Heart right ventricle (tissue), 16 donors: Measurements from ENCODE around the gene C1QTNF5. TPM values are rescaled to one million over a fixed set of nuclear protein-coding genes. Genes with fewer than 3 reads are reported as not detected.

ENCODE experiments used
- ATAC-seq, 8 donors: fragments of 200-7000 bp; cut with Tn5 transposase; one replicate each; pipeline ENCODE4 v1.9.1; 2020; ENCODE audit warnings: mild to moderate bottlenecking in 8 of 8, moderate library complexity in 8 of 8, moderate number of reproducible peaks in 1 of 8
- DNase-seq, 2 donors: peaks; one replicate each; pipeline ENCODE4 v3.0.0-alpha.2; 2020
- H3K27ac ChIP-seq, 10 donors: fragments of 200-600 bp; sonication (generic) in 2 of 10; one replicate each; pipeline versions ENCODE4 v1.5.0 to v1.8.0; 2020 to 2022; ENCODE audit warnings: mild to moderate bottlenecking in 3 of 10
- H3K27me3 ChIP-seq, 7 donors: fragments of 200-600 bp; one replicate each; pipeline ENCODE4 v1.8.0; 2021 to 2022; ENCODE audit warnings: mild to moderate bottlenecking in 2 of 7
- H3K36me3 ChIP-seq, 9 donors: fragments of 200-600 bp; sonication (generic) in 1 of 9; one replicate each; pipeline versions ENCODE4 v1.5.0 to v1.8.0; 2020 to 2022; ENCODE audit warnings: mild to moderate bottlenecking in 2 of 9
- H3K4me1 ChIP-seq, 9 donors: fragments of 200-600 bp; sonication (generic) in 1 of 9; one replicate each; pipeline versions ENCODE4 v1.5.0 to v1.8.0; 2020 to 2022; ENCODE audit warnings: mild to moderate bottlenecking in 4 of 9
- H3K4me3 ChIP-seq, 10 donors: fragments of 200-600 bp; sonication (generic) in 2 of 10; one replicate each; pipeline versions ENCODE4 v1.5.0 to v1.8.0; 2020 to 2022; ENCODE audit warnings: mild to moderate bottlenecking in 7 of 10, moderate library complexity in 2 of 10
- H3K9me3 ChIP-seq, 11 donors: fragments of 200-600 bp in 10 of 11; sonication (generic) in 2 of 11; one replicate each; pipeline versions ENCODE4 v1.5.0 to v1.8.0; 2013 to 2022; ENCODE audit warnings: mild to moderate bottlenecking in 2 of 11, control low read depth in 1 of 11, moderate library complexity in 1 of 11
- WGBS, 2 donors: extraction: QIAGEN DNeasy Blood & Tissue Kit; methylation state at CpG; one replicate each; pipeline ENCODE4 v1.1.7; 2013; ENCODE audit warnings: inconsistent platforms in 1 of 2; 5-methylcytosine and 5-hydroxymethylcytosine counted together
- intact Hi-C, 10 donors: fragments of 100-400 bp; cut with DNase I; formaldehyde crosslinking; loops; one replicate each; pipeline versions ENCODE4 v1.11.1 to v1.14.2; 2022
- polyA plus RNA-seq, 2 donors: library from polyadenylated mRNA; stranded (reverse); fragments of 200-250 nt; gene quantifications; one replicate each; pipeline ENCODE4 v1.2.3, GENCODE V29; 2013
- total RNA-seq, 10 donors: library from RNA; stranded (reverse); fragmentation: NEBNext Ultra II Directional in 3 of 10; extraction: Animal tissue kit (Norgen Biotek cat#: 25700) in 3 of 10; gene quantifications; one replicate each; pipeline versions ENCODE4 v1.2.1 to v1.2.4, GENCODE V29; 2021 to 2023
- TF ChIP-seq, protein P1 (sequence below), 9 donors: fragments of 200-600 bp; sonication (generic) in 2 of 9; IDR thresholded peaks; one replicate each; pipeline versions ENCODE4 v1.5.0 to v1.8.0; 2021 to 2022; ENCODE audit warnings: antibody characterized with exemption in 9 of 9, mild to moderate bottlenecking in 5 of 9, moderate library complexity in 1 of 9
- donor health status: Arrhythmogenic right ventricular cardiomyopathy.
- donor health status: ischemic (EF 13 %, LVEDD 7.1; RV severe dilation, severe dysfunction).
- donor health status: healthy with polysubstance abuse.
- donor health status: DM: no; HTN: yes; CAD: no.
- donor health status: DM: no; HTN: no; CAD: no.
- donor health status: ischemic (EF 25% LVEDD 6.9; RV normal size, moderate dysfunction).
- donor health status: ischemic (EF 25% LVEDD 5.7; RV mildly dilated, moderate dysfunction).
- donor health status: healthy.
- donor health status: DM: yes; HTN: yes; CAD: no.
- donor health status: Ischemic cardiomyopathy.
- donor health status: ischemic (EF 35%, LVEDD 5.7; RV mildly dilated, moderate dysfunction).
- donor health status: nonischemic (EF 11% LVEDD 7.7; RV severe dilation, severe dysfunction).
- donor health status: DM: yes; HTN: yes; CAD: no.
- donor health status: PGD.
- donor health status: ischemic (EF 29% LVEDD 5.4; RV normal size, mild dysfunction).
- donor health status: nonischemic (EF 23%, LVEDD 6.1; RV moderate dilation, normal function).

C1QTNF5 gene
- total and polyA plus RNA-seq, 12 donors, result 11.4 to 35.7 (median 21.8) TPM

DNA sequence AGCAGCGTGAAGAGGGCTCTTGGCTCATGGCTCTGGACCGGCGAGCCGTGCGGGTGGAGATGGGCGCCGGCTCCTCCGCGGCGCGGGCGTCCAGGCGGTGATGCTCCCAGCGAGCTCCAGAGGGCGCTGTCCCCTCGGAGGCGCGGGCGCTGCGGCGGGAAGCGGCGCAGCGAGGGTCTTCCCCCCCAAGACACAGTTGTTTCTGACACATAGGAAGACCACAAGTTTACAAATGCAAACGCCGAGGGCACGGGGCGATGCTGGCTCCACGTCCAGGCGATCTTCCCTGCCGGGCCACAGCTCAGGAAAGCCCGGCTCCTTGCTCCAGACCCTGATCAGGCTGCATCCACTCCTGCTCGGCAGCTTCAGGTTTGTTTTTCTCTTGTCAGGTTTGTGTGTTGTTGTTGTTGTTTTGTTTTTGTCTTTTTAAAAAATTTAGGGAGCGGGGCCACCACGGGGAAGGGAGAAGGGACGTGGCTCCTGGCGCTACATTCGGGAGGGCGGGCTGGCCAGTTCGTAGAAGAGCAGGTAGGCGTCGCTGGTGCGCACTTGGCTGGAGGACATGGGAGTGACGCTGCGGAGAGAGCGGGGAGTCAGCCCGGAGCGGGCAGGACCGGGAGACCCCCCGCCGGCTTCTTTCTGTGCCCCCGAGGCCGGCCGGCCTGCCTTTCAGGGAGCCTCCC, 15.8 kb upstream of the C1QTNF5 start:
- H3K27me3 ChIP-seq, result peaks cover 0 to 7% (median 0%) of the 10 kb centered on the region in 7 donors
- TF ChIP-seq, protein P1, sequence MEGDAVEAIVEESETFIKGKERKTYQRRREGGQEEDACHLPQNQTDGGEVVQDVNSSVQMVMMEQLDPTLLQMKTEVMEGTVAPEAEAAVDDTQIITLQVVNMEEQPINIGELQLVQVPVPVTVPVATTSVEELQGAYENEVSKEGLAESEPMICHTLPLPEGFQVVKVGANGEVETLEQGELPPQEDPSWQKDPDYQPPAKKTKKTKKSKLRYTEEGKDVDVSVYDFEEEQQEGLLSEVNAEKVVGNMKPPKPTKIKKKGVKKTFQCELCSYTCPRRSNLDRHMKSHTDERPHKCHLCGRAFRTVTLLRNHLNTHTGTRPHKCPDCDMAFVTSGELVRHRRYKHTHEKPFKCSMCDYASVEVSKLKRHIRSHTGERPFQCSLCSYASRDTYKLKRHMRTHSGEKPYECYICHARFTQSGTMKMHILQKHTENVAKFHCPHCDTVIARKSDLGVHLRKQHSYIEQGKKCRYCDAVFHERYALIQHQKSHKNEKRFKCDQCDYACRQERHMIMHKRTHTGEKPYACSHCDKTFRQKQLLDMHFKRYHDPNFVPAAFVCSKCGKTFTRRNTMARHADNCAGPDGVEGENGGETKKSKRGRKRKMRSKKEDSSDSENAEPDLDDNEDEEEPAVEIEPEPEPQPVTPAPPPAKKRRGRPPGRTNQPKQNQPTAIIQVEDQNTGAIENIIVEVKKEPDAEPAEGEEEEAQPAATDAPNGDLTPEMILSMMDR (IDR thresholded peaks at IDR 0.05), result peak; percentile 70 to 93 (median 86)
- peak; percentile 66 to 86 (median 76) for ATAC-seq
- H3K4me1 ChIP-seq, result peaks cover 19 to 73% (median 42%) of the 10 kb centered on the region in 9 donors
- DNase-seq, result peak; percentile 81 to 84
- intact Hi-C loops, result loop anchor here in 9 of 10 donors (1.0 to 10.0 kb wide), 8 partner anchors 15 to 121 kb away; partner anchors contain the start of gene USP2 (in 1 of the 9)
- peak overlapping the region; percentile 27 to 98 (median 66) for H3K27ac ChIP-seq
- peak overlapping the region; percentile 36 to 63 (median 58) for H3K4me3 ChIP-seq
- WGBS, 2 donors, result 1 to 3% methylated on average over 48 to 54 of the region's 54 CpGs
- H3K36me3 ChIP-seq, result peaks cover 0 to 41% (median 7%) of the 10 kb centered on the region in 9 donors
- H3K9me3 ChIP-seq, result no peaks in the 10 kb centered on the region

DNA sequence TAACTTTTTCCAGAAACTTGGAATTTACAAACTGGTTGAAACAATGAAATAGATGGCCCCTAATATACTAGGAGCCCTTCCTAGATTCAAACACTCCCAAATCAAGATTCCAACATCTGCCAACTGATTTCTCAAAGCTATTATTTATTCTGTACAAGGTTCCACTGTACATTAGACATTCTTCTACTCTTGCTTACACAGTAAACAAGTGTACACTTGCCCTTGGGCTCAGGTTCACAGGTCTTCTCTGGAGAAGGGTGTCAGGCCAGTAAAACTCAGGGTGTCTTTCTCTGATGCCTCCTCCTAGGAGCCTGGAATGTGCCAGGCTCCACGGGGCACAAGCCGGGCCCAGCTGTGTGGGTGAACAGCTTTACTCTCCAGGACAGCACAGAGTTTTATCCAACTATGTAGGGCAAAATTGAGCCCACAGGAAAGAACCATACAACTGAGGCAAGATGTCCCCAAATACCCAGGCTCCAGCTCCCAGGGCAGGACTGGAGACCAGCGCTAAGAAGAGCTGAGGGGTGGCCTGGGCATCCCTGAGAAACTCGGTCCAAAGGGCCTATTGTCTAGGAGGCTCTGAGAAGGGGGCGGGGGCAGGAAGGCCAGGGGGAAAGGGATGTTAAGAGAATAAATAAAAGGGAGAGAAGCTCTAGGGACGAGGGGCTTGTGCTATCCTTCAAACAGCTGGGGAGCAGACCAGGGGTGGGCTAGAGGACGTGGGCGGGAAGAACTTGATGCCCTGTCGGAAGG, 14.6 kb upstream of the C1QTNF5 start:
- WGBS, 2 donors, result 61 to 63% methylated on average over 9 of the region's 9 CpGs
- Histone ChIP-seq H3K4me3 (no peak overlapping the region), H3K4me1 (peaks cover 10 to 63% (median 32%) of the 10 kb centered on the region in 9 donors), H3K27me3 (peaks cover 0 to 7% (median 0%) of the 10 kb centered on the region in 7 donors), H3K36me3 (peaks cover 0 to 37% (median 7%) of the 10 kb centered on the region in 9 donors), H3K9me3 (no peaks in the 10 kb centered on the region), H3K27ac (peak overlapping the region in 5 of 10 donors; percentile 35 to 98 (median 58))
- no peak for ATAC-seq
- TF ChIP-seq, protein P1 (IDR thresholded peaks at IDR 0.05), result no peak
- DNase-seq, result no peak
- intact Hi-C loops, result loop anchor here in 7 of 10 donors (5.0 to 10.0 kb wide), 3 partner anchors 117 to 122 kb away; no protein-coding TSS in a partner anchor

DNA sequence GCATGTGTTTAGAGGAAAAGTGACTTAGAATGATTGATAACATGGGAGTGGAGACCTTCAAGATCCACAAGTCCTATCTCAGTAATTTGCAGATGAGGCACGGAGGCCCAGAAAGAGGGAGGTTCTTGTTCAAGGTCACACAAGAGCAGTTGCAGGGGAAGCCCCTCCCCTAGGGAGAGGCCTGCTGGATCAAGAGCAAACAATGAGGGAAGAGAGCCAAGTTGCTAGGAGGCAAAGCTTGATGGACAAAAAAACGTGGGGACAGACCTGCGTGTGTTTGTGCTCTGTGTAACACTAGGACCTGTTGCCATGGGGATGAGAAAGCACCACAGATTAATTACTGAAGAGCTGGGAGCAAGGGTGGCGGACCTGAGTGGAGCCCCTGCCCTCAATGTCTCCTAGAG, 12.2 kb upstream of the C1QTNF5 start:
- H3K4me3 ChIP-seq, result no peak overlapping the region
- TF ChIP-seq, protein P1 (IDR thresholded peaks at IDR 0.05), result no peak
- H3K27ac ChIP-seq, result peak overlapping the region in 8 of 10 donors; percentile 25 to 70 (median 55)
- H3K4me1 ChIP-seq, result peaks cover 7 to 48% (median 21%) of the 10 kb centered on the region in 9 donors
- H3K9me3 ChIP-seq, result no peaks in the 10 kb centered on the region
- ATAC-seq (peak; percentile 43 to 79 (median 62)), DNase-seq (peak in 1 of 2 donors; percentile 85)
- WGBS, 2 donors, result 7 to 23% methylated on average over 4 of the region's 4 CpGs
- peaks cover 0 to 7% (median 0%) of the 10 kb centered on the region in 7 donors for H3K27me3 ChIP-seq
- intact Hi-C loops, result loop anchor here in 4 of 10 donors (10.0 kb wide), 1 partner anchor 122 kb away; no protein-coding TSS in a partner anchor
- peaks cover 0 to 15% (median 0%) of the 10 kb centered on the region in 9 donors for H3K36me3 ChIP-seq

DNA sequence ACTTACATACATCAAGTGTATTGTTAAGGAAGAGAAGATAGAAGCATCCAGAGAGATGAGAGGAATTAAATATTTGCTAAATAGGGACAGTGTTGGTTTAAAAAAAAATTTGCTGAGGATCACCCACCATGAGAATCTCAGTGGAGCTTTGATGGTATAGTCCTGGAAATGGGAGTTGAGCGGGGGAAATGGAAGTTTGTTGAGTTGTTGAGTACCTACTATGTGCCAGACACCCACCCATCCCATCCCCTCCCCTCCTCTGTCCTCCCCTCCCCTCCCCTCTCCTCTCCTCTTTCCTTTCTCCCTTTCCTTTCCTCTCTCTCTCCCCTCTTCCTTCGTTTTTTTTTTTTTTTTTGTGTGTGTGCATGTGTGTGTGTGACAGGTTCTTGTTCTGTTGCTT, 10.5 kb upstream of the C1QTNF5 start:
- H3K36me3 ChIP-seq, result peaks cover 0 to 8% (median 0%) of the 10 kb centered on the region in 9 donors
- TF ChIP-seq, protein P1 (IDR thresholded peaks at IDR 0.05), result no peak
- DNase-seq (no peak), ATAC-seq (no peak)
- H3K4me1 ChIP-seq, result peaks cover 7 to 44% (median 24%) of the 10 kb centered on the region in 9 donors
- H3K27ac ChIP-seq, result no peak overlapping the region
- intact Hi-C loops, result loop anchor here in 4 of 10 donors (10.0 kb wide), 1 partner anchor 124 kb away; no protein-coding TSS in a partner anchor
- peaks cover 0 to 7% (median 0%) of the 10 kb centered on the region in 7 donors for H3K27me3 ChIP-seq
- WGBS, 2 donors, result 51 to 100% methylated on average over 1 to 2 of the region's 2 CpGs
- no peak overlapping the region for H3K4me3 ChIP-seq
- no peaks in the 10 kb centered on the region for H3K9me3 ChIP-seq
